NCI-H1436 (cell line): ENCODE results near the gene GINS2.
A peak's percentile ranks its signal among the peaks of the same experiment; 100 is the strongest.

Experiments
- DNase-seq: peaks from one replicate; lab custom pipeline; 2025; lab: John Stamatoyannopoulos, UW

The GINS2 gene

DNA sequence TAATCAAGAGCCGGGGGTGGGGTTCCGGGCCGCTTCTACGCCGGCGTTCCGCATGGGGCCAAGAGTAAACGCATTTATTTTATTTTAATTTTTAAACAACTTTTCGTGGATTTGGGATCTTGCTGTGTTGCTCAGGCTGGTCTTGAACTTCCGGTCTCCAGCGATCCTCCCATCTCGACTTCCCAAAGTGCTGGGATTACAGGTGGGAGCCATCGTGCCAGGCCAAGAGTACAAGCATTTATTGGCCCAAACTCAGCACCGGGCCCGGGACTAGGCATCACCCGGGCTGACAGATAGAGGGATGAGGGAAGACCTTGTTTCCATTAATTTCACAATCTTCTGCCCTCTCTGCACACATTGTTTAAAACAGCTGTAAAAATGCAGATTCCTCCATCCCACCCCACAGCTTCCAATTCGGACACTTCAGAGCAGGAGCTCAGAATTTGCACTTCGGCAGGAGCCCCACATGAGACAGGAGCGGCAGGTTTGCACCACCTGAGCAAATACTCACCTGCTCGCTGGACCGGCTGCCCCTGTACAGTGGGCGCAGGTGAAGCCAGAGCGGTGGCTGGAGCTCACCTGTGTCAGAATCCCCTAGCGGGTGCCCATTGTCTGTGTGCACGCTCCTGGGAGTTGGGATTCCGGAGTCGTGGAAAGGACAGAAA is 663 bp upstream of the GINS2 start:
- DNase-seq, result no peak

DNA sequence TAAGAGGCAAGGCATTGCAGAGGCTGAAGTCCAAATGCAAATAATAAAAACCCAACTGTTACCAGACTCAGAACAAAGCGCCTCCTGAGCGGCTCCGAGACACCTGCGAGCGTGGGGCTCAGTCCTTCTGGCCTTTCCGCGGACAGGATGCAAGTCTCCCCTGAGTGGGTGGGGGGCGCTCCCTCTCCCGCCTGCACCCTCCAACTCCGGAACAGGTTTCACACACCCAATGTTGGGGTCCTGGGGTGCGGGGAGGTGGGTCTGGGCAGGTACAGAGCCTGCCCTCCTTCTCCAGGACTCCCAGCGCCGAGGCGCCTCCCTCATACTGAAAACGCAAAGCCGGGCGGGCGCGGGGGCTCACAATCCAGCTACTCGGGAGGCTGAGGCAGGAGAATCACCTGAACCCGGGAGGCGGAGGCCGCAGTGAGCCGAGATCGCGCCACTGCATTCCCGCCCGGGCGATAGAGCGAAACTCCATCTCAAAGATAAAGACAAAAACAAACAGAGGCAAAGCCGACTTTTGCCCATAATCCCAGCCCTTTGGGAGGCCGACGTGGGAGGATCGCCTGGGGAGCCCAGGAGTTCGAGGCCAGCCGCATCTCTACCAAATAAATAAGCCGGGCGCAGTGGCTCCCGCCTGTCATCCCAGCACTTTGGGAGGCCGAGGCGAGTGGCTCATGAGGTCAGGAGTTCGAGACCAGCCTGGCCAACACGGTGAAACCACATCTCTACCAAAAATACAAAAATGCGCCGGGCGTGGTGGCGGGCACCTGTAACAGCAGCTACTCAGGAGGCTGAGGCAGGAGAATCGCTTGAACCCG is 893 bp downstream of the GINS2 start:
- no peak for DNase-seq

DNA sequence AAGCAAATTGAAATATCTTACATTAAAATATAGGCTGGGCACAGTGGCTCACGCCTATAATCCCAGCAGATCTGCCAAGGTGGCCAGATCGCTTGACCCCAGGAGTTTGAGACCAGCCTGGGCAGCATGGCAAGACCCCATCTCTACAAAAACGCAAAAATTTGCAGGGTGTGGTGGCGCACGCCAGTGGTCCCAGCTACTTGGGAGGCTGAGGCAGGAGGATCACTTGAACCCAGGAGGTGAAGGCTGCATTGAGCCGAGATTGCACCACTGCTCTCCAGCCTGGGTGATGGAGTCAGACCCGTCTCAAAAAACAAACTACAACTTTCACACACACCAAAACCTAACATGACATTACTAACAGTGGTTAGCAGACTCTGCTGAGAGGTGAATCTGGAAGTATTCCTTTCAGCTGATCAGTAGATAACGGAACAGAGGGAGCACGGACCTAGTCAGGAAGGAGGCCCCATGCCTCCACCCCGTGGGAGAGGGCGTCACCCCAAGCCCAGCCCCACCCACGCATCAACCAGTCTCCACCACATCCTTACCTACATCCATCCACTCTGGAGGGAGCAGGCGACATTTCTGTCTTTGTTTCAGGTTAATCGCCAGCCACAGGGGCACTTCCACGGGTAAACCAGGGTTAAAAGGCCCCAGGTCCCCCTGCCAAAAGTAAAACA is 1.7 kb downstream of the GINS2 start:
- DNase-seq, result no peak

DNA sequence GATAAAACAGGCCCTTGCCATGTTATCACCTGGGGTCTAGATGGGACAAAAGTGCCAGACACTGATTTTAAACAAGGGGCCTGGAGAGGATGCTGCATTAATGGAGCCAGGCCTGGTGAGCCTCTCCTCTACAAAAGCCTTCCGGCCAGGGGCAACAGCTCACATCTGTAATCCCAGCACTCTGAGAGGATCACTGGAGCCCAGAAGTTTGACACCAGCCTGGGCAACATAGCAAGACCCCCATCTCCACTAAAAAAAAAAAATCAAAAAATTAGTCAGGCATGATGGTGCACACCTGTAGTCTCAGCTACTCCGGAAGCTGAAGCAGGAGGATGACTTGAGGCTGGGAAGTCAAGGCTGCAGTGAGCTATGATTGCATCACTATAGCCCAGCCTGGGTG is 3.5 kb downstream of the GINS2 start:
- DNase-seq, result no peak

DNA sequence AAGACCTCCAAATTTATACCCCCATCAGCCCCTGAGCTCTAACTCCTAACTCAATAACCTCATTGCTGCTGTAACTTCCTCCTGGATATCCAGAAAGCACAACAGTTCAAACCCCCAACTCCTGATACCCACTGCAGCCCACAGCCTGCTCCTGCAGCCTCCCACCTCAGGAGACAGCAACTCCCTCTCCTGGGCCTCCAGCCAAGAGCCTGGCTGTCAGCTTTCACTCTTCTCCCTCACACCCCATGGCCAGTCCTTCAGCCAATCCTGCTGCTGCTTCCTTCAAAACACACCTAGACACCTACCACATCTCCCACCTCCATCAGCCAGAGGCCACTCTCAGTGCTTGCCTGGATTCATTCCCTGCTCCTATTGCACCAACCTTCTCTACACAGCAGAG is 5.4 kb downstream of the GINS2 start:
- no peak for DNase-seq

DNA sequence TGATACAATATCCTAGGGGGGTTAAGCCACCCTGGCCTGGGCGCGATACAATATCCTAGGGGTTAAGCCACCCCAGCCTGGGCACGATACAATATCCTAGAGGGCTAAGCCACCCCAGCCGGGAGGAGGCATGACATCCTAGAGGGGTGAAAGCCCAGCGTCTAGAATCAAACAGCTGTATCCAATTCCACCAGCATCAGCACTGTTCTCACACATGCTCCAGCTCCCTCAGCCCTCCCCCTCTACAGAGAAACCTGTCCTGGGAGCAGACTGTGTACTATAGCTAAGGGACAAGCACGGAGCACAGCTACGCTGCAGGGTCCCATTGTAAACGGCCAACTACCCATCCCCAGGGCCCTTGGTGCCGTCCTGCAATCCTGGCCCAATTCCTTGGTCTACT is 6.2 kb downstream of the GINS2 start:
- no peak for DNase-seq

DNA sequence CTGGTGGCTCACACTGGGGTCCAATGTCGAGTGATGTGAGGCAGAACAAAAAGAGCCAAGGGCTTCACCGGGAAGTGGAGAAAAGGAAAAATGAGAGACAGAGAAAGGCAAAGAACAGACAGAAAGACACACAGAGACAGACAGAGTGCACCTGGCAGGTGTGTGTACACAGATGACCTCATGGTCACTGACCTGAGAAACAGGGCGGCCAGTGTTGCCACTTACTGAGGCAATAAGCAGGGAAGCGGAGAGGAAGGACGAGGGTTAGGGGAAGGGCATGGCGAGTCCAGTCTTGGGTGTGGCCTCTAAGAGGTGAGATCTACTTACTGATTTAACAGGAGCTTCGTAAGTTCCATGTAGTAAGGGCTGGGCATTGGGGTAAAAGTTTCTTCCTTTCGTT is 7.5 kb downstream of the GINS2 start:
- DNase-seq, result no peak

DNA sequence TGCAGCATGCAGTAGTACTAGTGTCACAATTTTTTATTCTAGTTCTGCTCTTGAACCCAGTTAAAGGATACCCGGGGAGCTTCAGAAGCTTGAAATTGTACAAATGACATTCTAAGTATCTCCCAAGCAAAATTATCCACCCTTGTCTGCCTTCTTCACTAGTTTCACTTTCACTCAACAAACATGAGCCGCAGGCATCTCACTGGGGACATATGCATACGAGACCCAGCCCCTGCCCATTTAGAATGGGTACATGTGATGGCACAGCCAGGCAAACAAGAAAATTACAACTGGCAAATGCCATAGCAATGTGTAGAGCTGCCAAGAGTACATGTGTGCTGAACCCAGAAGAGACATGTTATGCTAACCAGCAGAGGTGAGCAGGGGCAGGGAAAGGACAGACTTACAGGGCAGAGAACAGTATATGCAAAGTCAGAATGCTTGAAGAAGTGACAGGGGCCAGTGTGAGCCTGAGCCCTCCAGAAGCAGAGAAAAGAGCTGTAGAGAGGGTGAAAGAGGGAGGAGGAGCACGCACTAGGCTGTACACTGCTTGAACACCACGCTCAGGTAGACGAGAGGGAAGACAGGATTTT is 8.3 kb downstream of the GINS2 start:
- no peak for DNase-seq

DNA sequence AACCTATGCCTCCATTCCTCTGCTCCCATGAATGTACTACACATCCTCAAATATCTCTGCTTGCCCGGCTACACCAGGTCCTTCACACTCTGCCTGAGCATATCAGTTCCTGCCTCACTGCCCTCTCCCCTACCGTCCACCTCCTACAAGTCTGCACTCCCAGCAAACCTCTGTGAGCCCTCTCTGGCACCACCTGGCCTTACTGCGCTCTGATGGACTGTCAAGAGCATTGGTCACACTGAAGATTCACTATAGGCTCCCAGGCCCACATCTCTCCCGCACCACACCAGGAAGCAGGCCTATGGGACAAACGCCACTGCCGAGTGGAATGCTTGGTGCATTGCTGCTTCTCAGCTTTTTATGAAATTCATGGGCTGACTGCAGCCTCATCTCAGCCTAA is 8.9 kb downstream of the GINS2 start:
- no peak for DNase-seq

DNA sequence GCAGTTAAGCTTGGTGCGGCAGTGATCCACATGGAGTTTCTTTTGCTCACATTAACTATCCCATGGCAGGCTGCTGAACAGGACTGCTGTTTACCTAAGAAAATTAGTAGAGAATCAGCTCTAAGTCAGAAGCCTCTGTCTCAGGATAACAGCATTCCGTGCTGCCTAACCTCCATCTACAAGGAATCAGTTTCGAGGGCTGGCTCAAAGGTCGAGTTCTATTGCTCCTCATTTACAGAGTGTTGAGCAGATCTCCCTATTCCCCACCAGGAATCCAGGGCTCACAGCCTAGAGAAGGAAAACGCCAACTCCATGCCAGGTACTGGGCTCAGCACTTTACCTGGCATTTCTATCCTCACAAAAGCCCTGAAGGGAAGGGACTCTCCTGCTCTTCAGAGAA is 9.9 kb downstream of the GINS2 start:
- DNase-seq, result no peak

DNA sequence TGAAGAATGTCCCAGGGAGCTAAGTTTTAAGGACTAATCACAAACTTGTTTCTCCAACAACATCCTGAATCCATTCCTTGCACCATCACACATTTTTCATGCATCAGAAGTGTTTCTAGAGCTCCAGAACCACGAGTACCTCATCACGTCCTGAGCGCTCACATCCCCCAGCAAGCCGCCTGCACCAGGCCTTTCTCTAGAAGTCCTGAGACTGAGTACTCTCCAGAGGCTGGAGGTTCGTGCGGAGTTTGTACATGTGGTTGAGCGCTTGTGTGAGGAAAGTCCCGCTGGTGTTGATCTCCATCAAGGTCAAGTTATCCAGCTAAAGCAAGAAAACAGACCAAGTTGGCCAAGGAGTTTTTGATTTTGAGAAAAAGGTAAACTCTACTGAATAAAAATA is 10.7 kb downstream of the GINS2 start:
- DNase-seq, result no peak

DNA sequence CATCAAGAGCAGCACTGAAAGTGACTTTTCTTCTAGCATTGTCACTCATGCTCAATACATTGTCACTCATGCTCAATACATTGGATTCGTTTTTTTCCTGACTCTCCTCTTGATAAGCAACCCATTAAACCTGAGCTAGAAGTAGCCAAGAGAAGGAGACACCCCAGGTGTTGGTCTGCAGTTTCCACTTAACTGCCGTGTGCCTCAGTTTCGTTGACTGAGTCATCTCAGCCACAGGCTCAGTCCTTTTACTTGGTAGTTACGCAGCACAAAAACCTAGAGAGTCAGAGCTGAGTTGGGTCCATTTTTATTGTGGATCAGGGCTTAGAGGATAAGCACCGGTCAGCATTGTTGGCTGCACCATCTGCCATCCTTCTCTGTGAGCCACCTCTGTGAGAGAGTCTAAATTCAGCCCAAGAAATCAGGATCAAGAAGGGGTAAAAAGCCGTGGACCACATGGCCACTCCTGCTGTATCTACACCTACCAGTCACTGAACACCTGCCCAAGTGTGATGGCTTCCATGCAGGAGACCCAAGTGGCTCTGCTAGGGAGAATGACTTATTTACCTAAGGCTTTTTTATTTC is 11.3 kb downstream of the GINS2 start:
- DNase-seq, result no peak

DNA sequence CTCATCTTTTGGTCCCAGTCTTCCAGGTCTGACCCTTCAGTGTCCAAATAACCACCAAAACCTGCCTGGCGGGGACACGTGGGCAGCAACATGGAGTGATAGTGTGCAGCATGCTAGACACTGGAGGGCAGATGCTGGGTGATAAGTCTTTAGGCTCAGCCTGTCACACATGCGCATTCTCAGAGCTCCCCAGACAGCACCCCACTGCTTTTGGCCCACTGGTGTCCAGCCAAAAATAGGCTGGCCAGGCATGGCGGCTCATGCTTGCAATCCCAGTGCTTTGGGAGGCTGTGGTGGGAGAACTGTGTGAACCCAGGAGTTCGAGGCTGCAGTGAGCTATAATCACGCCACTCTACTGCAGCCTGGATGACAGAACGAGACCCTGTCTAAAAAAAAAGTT is 12.3 kb downstream of the GINS2 start:
- no peak for DNase-seq

DNA sequence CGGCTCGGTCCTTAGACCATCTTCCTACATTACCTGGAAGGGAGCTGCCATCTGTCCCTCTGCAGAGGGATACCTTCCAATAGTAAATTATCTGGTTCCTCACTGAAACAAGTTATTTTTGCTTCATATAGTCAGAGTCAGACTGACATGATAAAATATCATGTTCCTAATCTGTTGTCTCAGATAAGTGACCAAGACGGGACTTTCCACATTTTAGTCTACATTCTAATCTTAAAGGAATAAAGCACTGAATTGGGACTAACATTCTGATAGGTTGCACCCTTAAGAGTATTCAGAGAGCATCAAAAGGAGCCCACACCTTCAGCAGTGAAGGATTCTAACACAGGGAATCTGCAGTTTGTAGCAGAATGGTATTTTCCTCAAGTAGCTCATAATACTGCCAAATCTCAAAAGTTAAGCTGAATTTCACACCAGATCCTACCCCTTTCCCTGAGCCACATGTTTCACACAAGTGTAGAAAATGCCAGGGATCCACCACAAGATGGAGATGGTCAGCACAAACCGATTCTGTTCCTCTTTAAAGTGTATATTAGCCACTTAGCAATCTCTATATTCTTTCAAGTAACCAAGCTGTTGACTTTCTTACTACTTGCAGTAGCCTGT is 13.4 kb downstream of the GINS2 start:
- no peak for DNase-seq

DNA sequence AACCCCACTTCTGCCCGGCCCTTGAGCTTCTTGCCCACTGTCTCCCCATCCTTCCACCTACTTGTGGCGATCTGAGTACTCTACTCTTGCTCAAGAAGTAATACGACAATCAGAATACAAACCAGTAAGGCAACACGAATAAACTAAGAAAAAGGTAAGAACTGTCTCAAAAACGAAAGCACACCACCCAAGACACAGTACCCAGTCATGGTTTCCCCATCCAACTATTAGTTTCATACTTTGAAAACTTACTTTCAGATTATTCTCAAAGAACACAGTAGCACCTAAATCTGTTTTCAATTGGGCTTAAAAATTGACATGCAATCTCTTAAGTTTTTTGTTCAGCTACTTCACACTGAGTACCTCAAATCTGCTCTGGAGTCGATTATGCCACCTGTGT is 13.9 kb downstream of the GINS2 start:
- no peak for DNase-seq

DNA sequence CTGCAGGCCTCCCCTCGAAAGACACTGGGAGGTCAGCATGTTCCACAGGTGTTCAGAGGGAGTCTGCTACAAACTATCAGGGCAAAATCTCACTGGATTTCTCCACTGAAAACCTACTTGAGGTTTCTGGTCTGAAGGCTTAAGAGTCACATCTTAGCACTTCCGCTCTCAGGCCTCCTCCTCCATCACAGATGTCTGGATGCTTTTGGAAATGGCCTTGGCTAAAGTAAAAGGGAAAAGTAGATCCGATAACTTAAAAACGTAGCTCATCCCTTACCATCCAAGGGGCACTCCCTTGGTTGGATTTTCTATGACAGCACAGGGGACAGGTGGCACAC is 14.4 kb downstream of the GINS2 start:
- no peak for DNase-seq

DNA sequence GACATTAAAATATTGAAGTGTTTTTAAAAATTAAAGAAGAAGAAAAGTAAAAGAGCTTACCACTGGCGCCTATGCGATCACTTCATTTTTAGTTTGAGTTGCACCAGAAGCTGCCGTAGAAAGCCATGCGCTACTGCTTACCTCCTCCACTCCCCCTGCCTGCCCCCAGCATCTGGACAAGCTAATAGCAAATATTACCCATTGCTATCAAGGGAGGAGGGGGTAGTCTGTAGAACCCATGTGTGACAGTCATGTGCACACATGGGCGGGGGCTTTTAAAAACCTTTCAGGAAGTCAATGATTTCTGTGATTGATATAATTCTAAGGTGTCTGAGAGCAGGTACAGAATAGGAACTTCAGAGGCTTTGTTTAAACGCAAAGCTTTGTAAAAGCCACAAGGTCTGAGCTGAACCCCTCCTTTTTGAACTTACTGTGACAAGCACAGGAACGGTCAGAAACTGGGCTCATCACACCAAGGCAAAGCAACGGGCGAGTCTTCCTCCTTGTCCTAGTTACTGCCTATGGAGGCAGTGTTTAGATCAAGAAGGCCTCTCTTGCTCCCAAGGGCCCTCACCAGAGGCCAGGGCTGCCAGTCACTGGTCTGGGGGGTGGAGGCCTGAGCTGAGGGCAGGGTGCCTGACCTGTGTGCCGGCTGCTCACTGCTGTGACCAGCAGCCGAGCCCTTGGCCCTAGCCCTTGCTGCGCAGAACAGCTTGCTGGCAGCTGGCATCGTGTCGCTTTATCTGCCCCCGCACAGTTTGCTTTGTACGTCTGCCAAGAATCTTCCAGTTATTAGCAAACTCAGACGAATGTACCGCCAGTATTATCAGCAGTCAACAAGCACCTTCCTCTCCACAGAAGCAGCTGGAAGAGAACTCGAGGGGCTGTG is 15.0 kb downstream of the GINS2 start:
- DNase-seq, result peak; percentile 39

DNA sequence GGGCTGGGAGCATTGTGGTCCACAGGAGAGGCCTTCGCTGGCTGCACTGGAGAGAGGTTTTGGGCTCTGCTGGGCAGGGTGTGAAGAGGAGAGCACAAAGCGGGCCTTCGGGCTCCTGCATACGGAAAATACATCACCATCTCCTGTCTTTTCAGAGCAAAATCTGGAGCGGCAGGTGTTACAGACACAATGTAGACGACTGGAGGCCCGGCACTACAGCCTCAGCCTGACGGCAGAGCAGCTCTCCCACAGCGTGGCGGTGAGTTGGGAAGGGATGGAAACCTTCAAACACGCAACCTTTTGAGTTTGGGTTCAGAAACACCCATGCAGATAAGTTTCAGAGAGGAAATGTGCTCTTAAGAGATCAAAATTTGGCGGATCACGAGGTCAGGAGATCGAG is 17.9 kb downstream of the GINS2 start:
- no peak for DNase-seq

DNA sequence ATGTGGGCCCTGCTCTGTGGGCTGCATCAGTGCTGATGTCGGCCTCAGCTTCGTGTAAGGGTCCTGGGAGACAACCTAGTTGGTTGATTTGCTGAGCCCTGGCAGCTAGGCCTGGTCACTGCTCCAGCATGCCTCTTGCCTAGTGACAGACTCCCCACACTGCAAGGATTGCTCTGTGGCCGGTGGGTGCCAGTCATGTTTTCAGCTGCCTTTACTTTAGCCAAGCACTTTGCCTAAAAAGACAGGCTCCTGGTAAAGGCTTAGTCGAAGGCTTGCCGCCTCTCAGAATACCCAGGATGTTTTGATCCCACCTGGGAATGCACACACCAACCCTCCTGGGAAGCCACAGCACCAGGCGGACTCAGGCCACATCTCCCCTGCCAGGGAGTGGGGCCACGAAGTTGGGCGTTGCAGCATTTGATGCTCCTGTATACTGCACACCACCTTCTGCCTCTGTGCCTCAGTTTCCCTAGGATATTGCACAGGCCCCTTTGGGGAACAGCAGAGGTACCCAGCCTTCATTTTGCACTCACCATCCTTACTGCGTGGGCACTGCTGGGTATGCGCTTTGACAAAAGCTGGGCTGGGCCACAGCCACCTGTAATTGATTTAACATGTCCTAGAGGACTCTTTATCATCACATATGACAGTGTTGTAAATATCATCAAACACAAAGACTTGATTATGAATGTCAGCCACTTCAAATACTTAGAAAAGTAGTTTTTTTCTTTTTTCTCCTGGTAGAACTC is 19.9 kb downstream of the GINS2 start:
- no peak for DNase-seq

DNA sequence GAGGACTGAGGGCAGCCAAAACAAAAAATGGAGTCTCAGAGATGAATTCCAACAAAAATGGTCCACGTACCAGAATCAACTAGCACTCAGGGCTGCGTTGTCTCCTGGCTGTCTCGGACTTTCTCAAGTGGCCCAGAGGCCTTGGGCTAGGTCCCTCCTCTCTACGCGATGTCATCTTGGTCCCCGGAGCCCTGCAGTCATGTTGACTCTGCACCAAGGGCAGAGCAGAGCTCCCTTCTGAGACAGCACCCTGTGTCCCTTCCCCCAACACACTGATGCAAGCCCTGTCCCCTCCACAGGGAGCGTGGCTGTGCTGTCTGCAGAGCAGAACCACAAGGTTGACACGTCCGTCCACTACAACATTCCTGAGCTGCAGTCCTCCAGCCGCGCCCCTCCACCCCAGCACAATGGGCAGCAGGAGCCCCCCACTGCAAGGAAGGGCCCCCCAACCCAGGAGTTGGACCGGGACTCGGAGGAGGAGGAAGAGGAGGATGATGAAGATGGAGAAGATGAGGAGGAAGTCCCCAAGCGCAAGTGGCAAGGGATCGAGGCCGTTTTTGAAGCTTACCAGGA is 20.8 kb downstream of the GINS2 start:
- DNase-seq, result no peak
